Osteocyte (in vitro differentiated cells): ENCODE measurements around the gene SYTL1. TPM values are rescaled to one million over a fixed set of nuclear protein-coding genes. Genes with fewer than 3 reads are reported as not detected.
"Not testable (repeated sequence)": the region's sequence is repeated elsewhere in the genome, so short reads cannot be mapped to it uniquely, and the experiment has no call there.

ENCODE experiments used
- DNase-seq: peaks from one replicate; pipeline ENCODE4 v3.0.0; 2021; ENCODE audit warnings: mixed read lengths; ENCODE audit not compliant: unreplicated experiment; ENCODE audit errors: extremely low spot score
- H3K27ac Mint-ChIP-seq: one replicate; pipeline ENCODE4 v1.8.0; 2021; ENCODE audit warnings: mild to moderate bottlenecking, mixed read lengths; ENCODE audit not compliant: unreplicated experiment
- H3K27me3 Mint-ChIP-seq: one replicate; pipeline ENCODE4 v1.8.0; 2021; ENCODE audit warnings: mixed read lengths; ENCODE audit not compliant: unreplicated experiment
- H3K36me3 Mint-ChIP-seq: one replicate; pipeline ENCODE4 v1.8.0; 2021; ENCODE audit warnings: mixed read lengths; ENCODE audit not compliant: unreplicated experiment
- H3K4me1 Mint-ChIP-seq: one replicate; pipeline ENCODE4 v1.8.0; 2021; ENCODE audit warnings: mixed read lengths; ENCODE audit not compliant: unreplicated experiment
- H3K4me3 Mint-ChIP-seq: one replicate; pipeline ENCODE4 v1.8.0; 2021; ENCODE audit warnings: mild to moderate bottlenecking, moderate library complexity, mixed read lengths; ENCODE audit not compliant: unreplicated experiment
- H3K9me3 Mint-ChIP-seq: one replicate; pipeline ENCODE4 v1.8.0; 2021; ENCODE audit warnings: mixed read lengths; ENCODE audit not compliant: unreplicated experiment
- total RNA-seq: library from RNA; stranded (reverse); gene quantifications from 2 replicates; pipeline ENCODE4 v1.2.1, GENCODE V29; 2021
- TF ChIP-seq, protein P1 (sequence below): fragments of 200-600 bp; sonication (generic); IDR thresholded peaks from 2 replicates; pipeline ENCODE4 v1.5.0; 2021; ENCODE audit warnings: antibody characterized with exemption, mild to moderate bottlenecking, moderate library complexity

The SYTL1 gene
- total RNA-seq, 1 donor from 2014 or later = 0.46 TPM

DNA sequence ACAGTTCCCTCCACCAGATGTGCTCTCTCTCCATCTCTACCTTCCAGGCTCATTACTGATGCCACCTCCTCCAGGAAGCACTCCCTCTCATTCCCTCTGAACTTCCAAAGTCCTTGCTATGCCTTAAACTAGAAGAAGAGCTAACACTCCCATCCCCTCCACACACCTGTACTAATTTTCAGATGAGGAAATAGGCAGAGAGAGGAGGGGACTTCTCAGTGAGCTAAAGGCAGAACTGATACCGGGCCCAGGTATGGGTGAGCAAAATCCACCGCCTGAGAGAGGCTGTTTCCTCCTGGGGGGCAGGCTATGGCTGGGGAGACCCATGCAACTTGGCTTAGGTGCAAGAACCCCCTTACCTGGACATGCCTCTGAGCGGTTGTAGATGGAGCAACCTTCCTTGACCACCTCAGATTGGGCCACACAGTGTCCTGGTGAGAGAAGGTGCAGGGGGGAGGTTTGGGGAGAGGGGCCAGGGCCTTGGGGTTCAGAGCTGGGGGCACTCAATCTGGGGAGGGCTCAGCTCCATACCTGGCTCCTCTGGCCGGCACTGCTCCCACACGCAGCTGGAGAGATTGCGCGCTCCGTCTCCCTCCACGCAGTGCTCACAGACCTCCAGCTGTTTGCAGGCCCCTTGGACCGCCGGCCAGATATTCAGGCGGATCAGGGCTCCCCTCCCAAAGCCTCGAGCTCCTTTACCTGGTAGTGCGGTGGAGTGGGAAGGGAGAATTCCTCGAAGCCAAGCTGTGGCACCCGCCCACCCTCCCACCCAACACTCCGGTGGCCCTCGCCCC, 40.3 kb downstream of the SYTL1 start:
- no peak overlapping the region for H3K4me3 Mint-ChIP-seq
- peaks cover 4% of the 10 kb centered on the region for H3K27me3 Mint-ChIP-seq
- TF ChIP-seq, protein P1, sequence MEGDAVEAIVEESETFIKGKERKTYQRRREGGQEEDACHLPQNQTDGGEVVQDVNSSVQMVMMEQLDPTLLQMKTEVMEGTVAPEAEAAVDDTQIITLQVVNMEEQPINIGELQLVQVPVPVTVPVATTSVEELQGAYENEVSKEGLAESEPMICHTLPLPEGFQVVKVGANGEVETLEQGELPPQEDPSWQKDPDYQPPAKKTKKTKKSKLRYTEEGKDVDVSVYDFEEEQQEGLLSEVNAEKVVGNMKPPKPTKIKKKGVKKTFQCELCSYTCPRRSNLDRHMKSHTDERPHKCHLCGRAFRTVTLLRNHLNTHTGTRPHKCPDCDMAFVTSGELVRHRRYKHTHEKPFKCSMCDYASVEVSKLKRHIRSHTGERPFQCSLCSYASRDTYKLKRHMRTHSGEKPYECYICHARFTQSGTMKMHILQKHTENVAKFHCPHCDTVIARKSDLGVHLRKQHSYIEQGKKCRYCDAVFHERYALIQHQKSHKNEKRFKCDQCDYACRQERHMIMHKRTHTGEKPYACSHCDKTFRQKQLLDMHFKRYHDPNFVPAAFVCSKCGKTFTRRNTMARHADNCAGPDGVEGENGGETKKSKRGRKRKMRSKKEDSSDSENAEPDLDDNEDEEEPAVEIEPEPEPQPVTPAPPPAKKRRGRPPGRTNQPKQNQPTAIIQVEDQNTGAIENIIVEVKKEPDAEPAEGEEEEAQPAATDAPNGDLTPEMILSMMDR = no peak
- DNase-seq = no peak
- no peak overlapping the region for H3K27ac Mint-ChIP-seq
- no peaks in the 10 kb centered on the region for H3K36me3 Mint-ChIP-seq
- H3K4me1 Mint-ChIP-seq = peaks cover 22% of the 10 kb centered on the region
- H3K9me3 Mint-ChIP-seq = no peaks in the 10 kb centered on the region

DNA sequence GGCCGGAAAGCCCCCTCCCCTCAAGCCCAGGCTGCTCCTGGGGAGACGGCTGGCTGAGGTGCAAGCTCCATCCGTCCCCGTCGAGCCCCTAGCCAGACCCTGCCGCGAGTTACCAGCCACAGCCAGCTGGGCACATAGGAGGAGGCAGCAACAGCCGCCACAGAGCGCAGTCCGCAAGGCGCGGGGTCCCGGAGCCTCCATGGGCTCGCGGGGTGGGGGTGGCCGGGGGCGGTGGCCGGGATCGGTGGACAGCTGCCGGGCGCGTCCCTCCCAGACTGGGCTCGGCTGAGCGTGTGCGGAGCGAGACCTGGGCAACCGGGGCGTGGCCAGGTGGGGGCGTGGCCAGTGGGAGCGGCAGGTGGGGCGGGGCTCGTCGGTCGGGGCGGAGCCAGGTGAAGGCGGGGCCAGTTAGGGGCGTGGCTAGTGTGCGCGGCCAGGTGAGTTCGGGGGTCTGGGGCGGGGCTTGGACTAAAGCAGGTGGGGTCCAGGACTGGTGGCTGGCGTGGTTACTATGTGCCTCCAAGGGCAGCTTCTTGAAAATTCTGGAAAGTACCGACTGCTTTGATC, 41.3 kb downstream of the SYTL1 start, which contains the start of gene CD164L2:
CD164L2 (minus strand) TSS at position 295 of the 567 bp plus-strand sequence; CDS start at position 201, 94 bp downstream.
- Mint-ChIP-seq H3K4me3 (no peak within 1 kb of the TSS), H3K27me3 (peaks cover 4% of the 10 kb centered on the region), H3K36me3 (no peaks in the 10 kb centered on the region), H3K9me3 (no peaks in the 10 kb centered on the region), H3K27ac (no peak within 1 kb of the TSS), H3K4me1 (peaks cover 22% of the 10 kb centered on the region)
- DNase-seq = no peak
- TF ChIP-seq, protein P1 = no peak

DNA sequence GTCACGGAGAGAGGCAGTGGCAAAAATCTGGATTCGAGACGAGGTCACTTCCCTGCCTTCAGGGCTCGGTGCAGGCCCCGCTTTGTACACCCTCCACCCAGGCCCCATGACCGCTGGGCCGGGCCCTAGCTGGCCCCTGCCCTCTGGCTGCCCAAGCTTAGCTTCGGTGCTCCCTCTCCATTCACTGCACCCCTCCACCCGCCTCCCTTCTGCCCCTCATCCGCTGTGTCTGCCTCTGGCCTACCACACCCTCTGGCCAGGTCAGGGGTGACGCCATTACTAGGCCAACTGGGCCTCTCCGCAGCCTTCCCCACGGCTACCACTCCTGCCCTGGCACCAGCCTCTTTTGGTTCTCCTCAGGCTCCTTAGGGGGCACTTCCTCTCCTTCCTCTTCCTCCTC, 41.8 kb downstream of the SYTL1 start:
- Mint-ChIP-seq H3K27ac (no peak overlapping the region), H3K4me3 (no peak overlapping the region), H3K27me3 (peaks cover 7% of the 10 kb centered on the region)

DNA sequence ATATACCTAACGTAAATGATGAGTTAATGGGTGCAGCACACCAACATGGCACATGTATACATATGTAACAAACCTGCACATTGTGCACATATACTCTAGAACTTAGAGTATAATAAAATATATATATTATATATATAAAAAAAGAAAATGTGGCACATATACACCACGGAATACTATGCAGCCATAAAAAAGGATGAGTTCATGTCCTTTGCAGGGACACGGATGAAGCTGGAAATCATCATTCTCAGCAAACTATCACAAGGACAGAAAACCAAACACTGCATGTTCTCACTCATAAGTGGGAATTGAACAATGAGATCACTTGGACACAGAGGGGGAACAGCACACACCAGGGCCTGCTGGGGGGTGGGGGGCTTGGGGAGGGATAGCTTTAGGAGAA, 43.0 kb downstream of the SYTL1 start:
- peaks cover 18% of the 10 kb centered on the region for H3K4me1 Mint-ChIP-seq
- not testable (repeated sequence) for H3K36me3 Mint-ChIP-seq, H3K27ac Mint-ChIP-seq, H3K27me3 Mint-ChIP-seq, H3K4me3 Mint-ChIP-seq, DNase-seq, H3K9me3 Mint-ChIP-seq

More for the DNA sequence above, 41.8 kb downstream of the SYTL1 start:
- Mint-ChIP-seq H3K4me1 (peaks cover 22% of the 10 kb centered on the region), H3K36me3 (no peaks in the 10 kb centered on the region), H3K9me3 (no peaks in the 10 kb centered on the region)
- TF ChIP-seq, protein P1 = no peak
- DNase-seq = no peak

DNA sequence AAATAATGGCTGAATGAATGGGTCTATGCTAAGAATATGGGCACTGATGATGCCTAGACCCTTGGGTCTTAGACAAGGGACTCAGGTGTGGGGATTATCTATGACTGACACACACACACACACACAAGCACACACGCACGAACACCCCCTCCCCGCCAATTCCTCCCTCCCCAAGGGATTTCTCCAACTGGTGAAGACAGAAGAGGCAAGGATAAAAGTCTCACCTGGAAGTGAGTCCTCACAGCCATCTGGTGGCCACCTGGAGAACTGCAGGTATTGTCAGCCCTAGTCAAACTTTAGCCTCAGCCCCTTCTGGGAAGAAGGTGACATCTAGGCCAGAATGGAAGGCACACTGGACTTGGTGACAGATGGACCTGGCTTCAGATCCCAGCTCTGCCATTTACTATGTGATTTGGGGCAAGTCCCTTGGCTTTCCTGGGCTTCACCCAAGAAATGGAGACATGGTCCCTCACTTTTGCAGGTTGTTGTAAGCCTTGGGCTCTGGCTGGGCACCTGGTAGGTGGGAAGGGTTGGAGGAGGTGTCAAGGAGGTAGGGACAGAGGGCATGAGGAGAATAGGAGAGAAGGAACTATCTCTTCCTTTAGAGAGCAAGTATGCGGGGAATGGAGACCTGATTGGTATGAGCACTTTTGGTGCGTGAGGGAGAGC, 46.6 kb downstream of the SYTL1 start:
- no peak overlapping the region for H3K4me3 Mint-ChIP-seq
- DNase-seq = no peak
- peaks cover 15% of the 10 kb centered on the region for H3K27me3 Mint-ChIP-seq

More for the DNA sequence above, 46.6 kb downstream of the SYTL1 start:
- Mint-ChIP-seq H3K36me3 (no peaks in the 10 kb centered on the region), H3K9me3 (no peaks in the 10 kb centered on the region), H3K4me1 (peaks cover 13% of the 10 kb centered on the region), H3K27ac (no peak overlapping the region)
- TF ChIP-seq, protein P1 = peak; percentile 82
